RWPE2 (cell line): Measurements from ENCODE around the gene SLN.
A peak's percentile ranks its signal among the peaks of the same experiment; 100 is the strongest.

Source experiments
- ATAC-seq: fragments of 200-7000 bp; cut with Tn5 transposase; 3 replicates; pipeline ENCODE4 v1.9.1; 2021; ENCODE audit warnings: low read depth
- DNase-seq: peaks from one replicate; pipeline ENCODE4 v3.0.0-alpha.2; 2020; ENCODE audit warnings: low spot score
- H3K27ac ChIP-seq: fragments of 450-650 bp; 2 replicates; pipeline ENCODE4 v1.5.1; 2017; ENCODE audit warnings: mild to moderate bottlenecking; ENCODE audit not compliant: poor library complexity, severe bottlenecking
- H3K27me3 ChIP-seq: fragments of 250-450 bp; sonication (Bioruptor Pico); 2 replicates; pipeline ENCODE4 v1.5.1; 2021; ENCODE audit warnings: mild to moderate bottlenecking, moderate library complexity; ENCODE audit not compliant: insufficient read depth, poor library complexity, severe bottlenecking
- H3K36me3 ChIP-seq: fragments of 250-450 bp; sonication (Bioruptor Pico); 2 replicates; pipeline ENCODE4 v1.5.1; 2020; ENCODE audit warnings: low read depth, mild to moderate bottlenecking, moderate library complexity
- H3K4me1 ChIP-seq: fragments of 250-450 bp; sonication (Bioruptor Pico); 2 replicates; pipeline ENCODE4 v1.5.1; 2021; ENCODE audit warnings: mild to moderate bottlenecking, moderate library complexity; ENCODE audit not compliant: insufficient read depth, poor library complexity, severe bottlenecking
- H3K4me3 ChIP-seq: fragments of 250-450 bp; sonication (Bioruptor Pico); 2 replicates; pipeline ENCODE4 v1.5.1; 2021; ENCODE audit warnings: mild to moderate bottlenecking, moderate library complexity; ENCODE audit not compliant: severe bottlenecking
- H3K9me3 ChIP-seq: fragments of 250-450 bp; sonication (Bioruptor Pico); 2 replicates; pipeline ENCODE4 v1.5.1; 2021; ENCODE audit warnings: mild to moderate bottlenecking, moderate library complexity; ENCODE audit not compliant: severe bottlenecking
- CTCF ChIP-seq: fragments of 450-650 bp; IDR thresholded peaks from one replicate; pipeline ENCODE4 v1.5.1; 2017; ENCODE audit warnings: mild to moderate bottlenecking, moderate library complexity; ENCODE audit not compliant: poor library complexity, severe bottlenecking

The SLN gene

GRCh38 chr11:107688322-107688918 is 23.4 kb downstream of the SLN start:
- Histone ChIP-seq H3K27ac (no peak overlapping the region), H3K27me3 (no peaks in the 10 kb centered on the region), H3K4me1 (no peaks in the 10 kb centered on the region), H3K9me3 (no peaks in the 10 kb centered on the region), H3K36me3 (no peaks in the 10 kb centered on the region), H3K4me3 (no peak overlapping the region)
- DNase-seq: no peak
- TF ChIP-seq CTCF: no peak
- ATAC-seq: no peak

GRCh38 chr11:107683807-107684206 is 28.0 kb downstream of the SLN start:
- peak; percentile 21 for TF ChIP-seq CTCF
- Histone ChIP-seq H3K4me1 (no peaks in the 10 kb centered on the region), H3K9me3 (no peaks in the 10 kb centered on the region), H3K36me3 (no peaks in the 10 kb centered on the region), H3K27ac (no peak overlapping the region), H3K4me3 (no peak overlapping the region), H3K27me3 (no peaks in the 10 kb centered on the region)
- ATAC-seq (no peak), DNase-seq (no peak)

GRCh38 chr11:107683061-107683460 is 28.8 kb downstream of the SLN start:
- Histone ChIP-seq H3K27ac (no peak overlapping the region), H3K27me3 (no peaks in the 10 kb centered on the region), H3K36me3 (no peaks in the 10 kb centered on the region), H3K9me3 (no peaks in the 10 kb centered on the region), H3K4me1 (no peaks in the 10 kb centered on the region), H3K4me3 (no peak overlapping the region)
- DNase-seq: no peak
- no peak for ATAC-seq
- TF ChIP-seq CTCF: no peak

- Histone ChIP-seq H3K9me3 (no peaks in the 10 kb centered on the region), H3K4me1 (no peaks in the 10 kb centered on the region), H3K27me3 (no peaks in the 10 kb centered on the region), H3K4me3 (no peak overlapping the region), H3K27ac (no peak overlapping the region), H3K36me3 (no peaks in the 10 kb centered on the region)
- no peak for DNase-seq
- TF ChIP-seq CTCF: no peak
- ATAC-seq: no peak
Measured at GRCh38 chr11:107682572-107682971, 29.3 kb downstream of the SLN start.

- ATAC-seq: no peak
- Histone ChIP-seq H3K9me3 (no peaks in the 10 kb centered on the region), H3K36me3 (no peaks in the 10 kb centered on the region), H3K27ac (no peak overlapping the region), H3K4me3 (no peak overlapping the region), H3K4me1 (no peaks in the 10 kb centered on the region), H3K27me3 (no peaks in the 10 kb centered on the region)
- no peak for TF ChIP-seq CTCF
- DNase-seq: no peak
Measured at GRCh38 chr11:107682171-107682570, 29.7 kb downstream of the SLN start.
